Liver (tissue), 3 donors: ENCODE results near the gene VPS35L.

Source experiments
- EGR1 ChIP-seq, 2 donors: IDR thresholded peaks; 2 replicates each; pipeline ENCODE4 v1.6.1; 2016 to 2018; ENCODE audit warnings: antibody characterized with exemption in 2 of 2, low read depth in 2 of 2
- JUND ChIP-seq, 2 donors: IDR thresholded peaks; 2 replicates each; pipeline ENCODE4 v1.6.1; 2016; ENCODE audit warnings: antibody characterized with exemption in 2 of 2
- SP1 ChIP-seq: IDR thresholded peaks from 2 replicates; pipeline ENCODE4 v1.6.1; 2018; ENCODE audit warnings: antibody characterized with exemption, mild to moderate bottlenecking
- TAF1 ChIP-seq: conservative IDR thresholded peaks from 2 replicates; pipeline ENCODE4 v1.6.1; 2016; ENCODE audit warnings: antibody characterized with exemption, mild to moderate bottlenecking
- TF ChIP-seq, protein P1 (sequence below): fragments of 150-350 bp; IDR thresholded peaks from 2 replicates; pipeline ENCODE4 v1.5.1; 2017; ENCODE audit warnings: improper control_type of control experiment, low read depth, low read length; ENCODE audit not compliant: missing input control
- TF ChIP-seq, protein P2 (sequence below): IDR thresholded peaks from 2 replicates; pipeline ENCODE4 v1.6.1; 2016; ENCODE audit warnings: antibody characterized with exemption
- TF ChIP-seq, protein P3 (sequence below): IDR thresholded peaks from 2 replicates; pipeline ENCODE4 v1.6.1; 2016; ENCODE audit warnings: antibody characterized with exemption
- TF ChIP-seq, protein P4 (sequence below): IDR thresholded peaks from 2 replicates; pipeline ENCODE4 v1.6.1; 2016; ENCODE audit warnings: antibody characterized with exemption, mild to moderate bottlenecking
- donor health status: healthy.
- donor health status: healthy.

DNA sequence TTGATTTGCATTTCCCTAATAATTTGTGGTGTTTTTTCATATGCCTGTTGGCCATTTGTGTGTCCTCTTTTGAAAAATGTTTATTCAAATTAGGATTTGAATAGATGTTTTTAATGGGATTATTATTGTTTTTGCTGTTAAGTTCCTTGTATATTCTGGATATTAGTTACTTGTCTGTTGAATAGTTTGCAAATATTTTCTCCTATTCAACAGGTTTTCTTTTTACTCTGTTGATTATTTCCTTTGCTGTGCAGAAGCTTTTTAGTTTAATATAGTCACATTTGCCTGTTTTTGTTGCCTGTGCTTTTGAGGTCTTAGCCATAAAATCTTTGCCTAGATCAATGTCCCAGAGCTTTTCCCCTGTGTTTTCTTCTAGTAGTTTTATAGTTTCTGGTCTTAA lies 43.2 kb upstream of the VPS35L start:
- TF ChIP-seq, protein P1, sequence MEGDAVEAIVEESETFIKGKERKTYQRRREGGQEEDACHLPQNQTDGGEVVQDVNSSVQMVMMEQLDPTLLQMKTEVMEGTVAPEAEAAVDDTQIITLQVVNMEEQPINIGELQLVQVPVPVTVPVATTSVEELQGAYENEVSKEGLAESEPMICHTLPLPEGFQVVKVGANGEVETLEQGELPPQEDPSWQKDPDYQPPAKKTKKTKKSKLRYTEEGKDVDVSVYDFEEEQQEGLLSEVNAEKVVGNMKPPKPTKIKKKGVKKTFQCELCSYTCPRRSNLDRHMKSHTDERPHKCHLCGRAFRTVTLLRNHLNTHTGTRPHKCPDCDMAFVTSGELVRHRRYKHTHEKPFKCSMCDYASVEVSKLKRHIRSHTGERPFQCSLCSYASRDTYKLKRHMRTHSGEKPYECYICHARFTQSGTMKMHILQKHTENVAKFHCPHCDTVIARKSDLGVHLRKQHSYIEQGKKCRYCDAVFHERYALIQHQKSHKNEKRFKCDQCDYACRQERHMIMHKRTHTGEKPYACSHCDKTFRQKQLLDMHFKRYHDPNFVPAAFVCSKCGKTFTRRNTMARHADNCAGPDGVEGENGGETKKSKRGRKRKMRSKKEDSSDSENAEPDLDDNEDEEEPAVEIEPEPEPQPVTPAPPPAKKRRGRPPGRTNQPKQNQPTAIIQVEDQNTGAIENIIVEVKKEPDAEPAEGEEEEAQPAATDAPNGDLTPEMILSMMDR, result no peak
- TF ChIP-seq TAF1 (no peak), SP1 (no peak), EGR1 (IDR thresholded peaks at IDR 0.05; ENCODE audit: low read depth in 2 of 2) (no peak), JUND (IDR thresholded peaks at IDR 0.05) (no peak)
- TF ChIP-seq, protein P2, sequence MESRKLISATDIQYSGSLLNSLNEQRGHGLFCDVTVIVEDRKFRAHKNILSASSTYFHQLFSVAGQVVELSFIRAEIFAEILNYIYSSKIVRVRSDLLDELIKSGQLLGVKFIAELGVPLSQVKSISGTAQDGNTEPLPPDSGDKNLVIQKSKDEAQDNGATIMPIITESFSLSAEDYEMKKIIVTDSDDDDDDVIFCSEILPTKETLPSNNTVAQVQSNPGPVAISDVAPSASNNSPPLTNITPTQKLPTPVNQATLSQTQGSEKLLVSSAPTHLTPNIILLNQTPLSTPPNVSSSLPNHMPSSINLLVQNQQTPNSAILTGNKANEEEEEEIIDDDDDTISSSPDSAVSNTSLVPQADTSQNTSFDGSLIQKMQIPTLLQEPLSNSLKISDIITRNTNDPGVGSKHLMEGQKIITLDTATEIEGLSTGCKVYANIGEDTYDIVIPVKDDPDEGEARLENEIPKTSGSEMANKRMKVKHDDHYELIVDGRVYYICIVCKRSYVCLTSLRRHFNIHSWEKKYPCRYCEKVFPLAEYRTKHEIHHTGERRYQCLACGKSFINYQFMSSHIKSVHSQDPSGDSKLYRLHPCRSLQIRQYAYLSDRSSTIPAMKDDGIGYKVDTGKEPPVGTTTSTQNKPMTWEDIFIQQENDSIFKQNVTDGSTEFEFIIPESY, result no peak
- TF ChIP-seq, protein P3, sequence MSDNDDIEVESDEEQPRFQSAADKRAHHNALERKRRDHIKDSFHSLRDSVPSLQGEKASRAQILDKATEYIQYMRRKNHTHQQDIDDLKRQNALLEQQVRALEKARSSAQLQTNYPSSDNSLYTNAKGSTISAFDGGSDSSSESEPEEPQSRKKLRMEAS, result no peak
- TF ChIP-seq, protein P4, sequence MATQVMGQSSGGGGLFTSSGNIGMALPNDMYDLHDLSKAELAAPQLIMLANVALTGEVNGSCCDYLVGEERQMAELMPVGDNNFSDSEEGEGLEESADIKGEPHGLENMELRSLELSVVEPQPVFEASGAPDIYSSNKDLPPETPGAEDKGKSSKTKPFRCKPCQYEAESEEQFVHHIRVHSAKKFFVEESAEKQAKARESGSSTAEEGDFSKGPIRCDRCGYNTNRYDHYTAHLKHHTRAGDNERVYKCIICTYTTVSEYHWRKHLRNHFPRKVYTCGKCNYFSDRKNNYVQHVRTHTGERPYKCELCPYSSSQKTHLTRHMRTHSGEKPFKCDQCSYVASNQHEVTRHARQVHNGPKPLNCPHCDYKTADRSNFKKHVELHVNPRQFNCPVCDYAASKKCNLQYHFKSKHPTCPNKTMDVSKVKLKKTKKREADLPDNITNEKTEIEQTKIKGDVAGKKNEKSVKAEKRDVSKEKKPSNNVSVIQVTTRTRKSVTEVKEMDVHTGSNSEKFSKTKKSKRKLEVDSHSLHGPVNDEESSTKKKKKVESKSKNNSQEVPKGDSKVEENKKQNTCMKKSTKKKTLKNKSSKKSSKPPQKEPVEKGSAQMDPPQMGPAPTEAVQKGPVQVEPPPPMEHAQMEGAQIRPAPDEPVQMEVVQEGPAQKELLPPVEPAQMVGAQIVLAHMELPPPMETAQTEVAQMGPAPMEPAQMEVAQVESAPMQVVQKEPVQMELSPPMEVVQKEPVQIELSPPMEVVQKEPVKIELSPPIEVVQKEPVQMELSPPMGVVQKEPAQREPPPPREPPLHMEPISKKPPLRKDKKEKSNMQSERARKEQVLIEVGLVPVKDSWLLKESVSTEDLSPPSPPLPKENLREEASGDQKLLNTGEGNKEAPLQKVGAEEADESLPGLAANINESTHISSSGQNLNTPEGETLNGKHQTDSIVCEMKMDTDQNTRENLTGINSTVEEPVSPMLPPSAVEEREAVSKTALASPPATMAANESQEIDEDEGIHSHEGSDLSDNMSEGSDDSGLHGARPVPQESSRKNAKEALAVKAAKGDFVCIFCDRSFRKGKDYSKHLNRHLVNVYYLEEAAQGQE, result no peak
